Measurements from ENCODE around the gene FBXW8. TPM values are rescaled to one million over a fixed set of nuclear protein-coding genes. Genes with fewer than 3 reads are reported as not detected.

FBXW8 gene
- total RNA-seq, 4 donors from 2014 or later, result 29.3 to 45.5 (median 32.9) TPM

GRCh38 chr12:116916122-116916521 lies 5.4 kb downstream of the FBXW8 start:
- peak overlapping the region; percentile 7 to 76 (median 69) for H3K27ac ChIP-seq
- TF ChIP-seq CTCF (IDR thresholded peaks at IDR 0.05) (no peak), POLR2A (IDR thresholded peaks at IDR 0.05) (no peak)
- no peak overlapping the region for H3K4me3 ChIP-seq (replicated peaks in 1 of 3)
- H3K36me3 ChIP-seq, result no peaks in the 10 kb centered on the region
- H3K9me3 ChIP-seq, result no peaks in the 10 kb centered on the region
- H3K27me3 ChIP-seq, result no peaks in the 10 kb centered on the region
- peaks cover 24 to 67% of the 10 kb centered on the region in 2 donors for H3K4me1 ChIP-seq
- no peak for DNase-seq
- intact Hi-C loops (cut with DNase I), result loop anchor here (10.0 kb wide), 1 partner anchor 211 kb away; no protein-coding TSS in a partner anchor

- H3K4me1 ChIP-seq, result peaks cover 24 to 68% of the 10 kb centered on the region in 2 donors
- WGBS, 2 donors, result 43 to 54% methylated on average over 5 of the region's 5 CpGs
- no peaks in the 10 kb centered on the region for H3K9me3 ChIP-seq
- H3K27me3 ChIP-seq, result no peaks in the 10 kb centered on the region
- TF ChIP-seq CTCF (IDR thresholded peaks at IDR 0.05) (peak in 4 of 6 experiments; percentile 31 to 73 (median 44)), POLR2A (IDR thresholded peaks at IDR 0.05) (peak in 1 of 2 donors; percentile 12)
- intact Hi-C loops (cut with DNase I), result loop anchor here (10.0 kb wide), 1 partner anchor 212 kb away; no protein-coding TSS in a partner anchor
- H3K4me3 ChIP-seq (replicated peaks in 1 of 3), result no peak overlapping the region
- DNase-seq, result peak; percentile 77 to 82
- peak overlapping the region; percentile 7 to 76 (median 69) for H3K27ac ChIP-seq
- H3K36me3 ChIP-seq, result no peaks in the 10 kb centered on the region
Measured at GRCh38 chr12:116916714-116917114, 6.0 kb downstream of the FBXW8 start.

- no peak for DNase-seq
- Histone ChIP-seq H3K4me3 (replicated peaks in 1 of 3) (no peak overlapping the region), H3K27me3 (no peaks in the 10 kb centered on the region), H3K27ac (peak overlapping the region; percentile 6 to 83 (median 44)), H3K4me1 (peaks cover 24 to 60% of the 10 kb centered on the region in 2 donors), H3K9me3 (no peaks in the 10 kb centered on the region), H3K36me3 (no peaks in the 10 kb centered on the region)
- TF ChIP-seq POLR2A (IDR thresholded peaks at IDR 0.05) (no peak), CTCF (IDR thresholded peaks at IDR 0.05) (no peak)
- 92 to 100% methylated on average over 2 of the region's 2 CpGs for WGBS, 2 donors
- intact Hi-C loops (cut with DNase I), result loop anchor here (10.0 kb wide), 1 partner anchor 214 kb away; no protein-coding TSS in a partner anchor
Measured at GRCh38 chr12:116918464-116918863, 7.7 kb downstream of the FBXW8 start.

- Histone ChIP-seq H3K27me3 (no peaks in the 10 kb centered on the region), H3K9me3 (no peaks in the 10 kb centered on the region), H3K36me3 (no peaks in the 10 kb centered on the region), H3K4me1 (peaks cover 24 to 60% of the 10 kb centered on the region in 2 donors), H3K4me3 (replicated peaks in 1 of 3) (no peak overlapping the region), H3K27ac (peak overlapping the region; percentile 80 to 85 (median 83))
- DNase-seq, result no peak
- WGBS, 2 donors, result 64 to 72% methylated on average over 4 of the region's 4 CpGs
- intact Hi-C loops (cut with DNase I), result loop anchor here (10.0 kb wide), 1 partner anchor 214 kb away; no protein-coding TSS in a partner anchor
- no peak for TF ChIP-seq CTCF (IDR thresholded peaks at IDR 0.05)
- TF ChIP-seq POLR2A (IDR thresholded peaks at IDR 0.05), result no peak
Measured at GRCh38 chr12:116919247-116919661, 8.5 kb downstream of the FBXW8 start.

- Histone ChIP-seq H3K4me3 (replicated peaks in 1 of 3) (no peak overlapping the region), H3K4me1 (peaks cover 24 to 61% of the 10 kb centered on the region in 2 donors), H3K36me3 (no peaks in the 10 kb centered on the region), H3K27me3 (no peaks in the 10 kb centered on the region), H3K27ac (peak overlapping the region; percentile 80 to 85 (median 83)), H3K9me3 (no peaks in the 10 kb centered on the region)
- DNase-seq, result peak; percentile 45 to 60
- intact Hi-C loops (cut with DNase I), result loop anchor here (10.0 kb wide), 1 partner anchor 215 kb away; no protein-coding TSS in a partner anchor
- WGBS, 2 donors, result 33 to 38% methylated on average over 6 of the region's 6 CpGs
- TF ChIP-seq CTCF (IDR thresholded peaks at IDR 0.05), result no peak
- TF ChIP-seq POLR2A (IDR thresholded peaks at IDR 0.05), result no peak
Measured at GRCh38 chr12:116919706-116920485, 9.1 kb downstream of the FBXW8 start.

Measured in thyroid gland (tissue), 4 donors.